H7 (cell line): ENCODE measurements around the gene IL9. TPM values are rescaled to one million over a fixed set of nuclear protein-coding genes. Genes with fewer than 3 reads are reported as not detected.
"Not testable (repeated sequence)": the region's sequence is repeated elsewhere in the genome, so short reads cannot be mapped to it uniquely, and the experiment has no call there.

Source experiments
- DNase-seq: peaks from one replicate; pipeline ENCODE4 v3.0.0; 2012
- H3K27me3 ChIP-seq: 2 replicates; pipeline ENCODE4 v1.6.0; 2011; ENCODE audit warnings: mild to moderate bottlenecking, low read length; ENCODE audit not compliant: control insufficient read depth, insufficient read depth
- H3K36me3 ChIP-seq: replicated peaks from 2 replicates; pipeline ENCODE4 v1.5.1; 2011; ENCODE audit warnings: low read length; ENCODE audit not compliant: control insufficient read depth, insufficient read depth
- H3K4me3 ChIP-seq: 2 replicates; pipeline ENCODE4 v1.5.1; 2011; ENCODE audit warnings: low read depth, mild to moderate bottlenecking, control low read depth, low read length, moderate library complexity; ENCODE audit not compliant: insufficient read depth
- total RNA-seq: library from RNA; depleted of rRNA; stranded (reverse); fragments of >200 nt; shearing (Covaris generic); gene quantifications from 2 replicates; pipeline ENCODE4 v1.2.3, GENCODE V29; 2014

Gene IL9
- total RNA-seq, 1 experiment from 2014 or later, result not detected

DNA sequence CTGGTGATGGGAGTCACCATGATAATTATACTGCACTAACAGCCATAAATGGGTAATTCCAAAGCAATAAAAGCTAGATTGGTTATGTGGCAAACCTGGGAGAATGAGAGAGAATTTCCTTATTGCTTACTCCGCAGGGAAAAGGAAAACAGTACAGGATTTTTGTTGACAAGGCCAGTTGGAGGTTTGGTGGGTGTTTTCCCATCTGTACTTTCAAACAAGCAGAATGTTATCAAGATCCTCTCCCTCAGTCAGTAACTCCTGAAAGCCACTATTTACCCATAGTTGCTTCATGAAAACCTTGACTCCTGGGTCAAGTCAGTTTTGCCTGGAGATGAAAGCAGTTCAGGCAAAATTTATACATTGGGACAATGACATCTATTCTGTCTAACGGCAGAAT, 26.4 kb downstream of the IL9 start:
- H3K27me3 ChIP-seq, result no peaks in the 10 kb centered on the region
- H3K36me3 ChIP-seq, result no peaks in the 10 kb centered on the region
- DNase-seq, result no peak
- H3K4me3 ChIP-seq, result no peak overlapping the region

DNA sequence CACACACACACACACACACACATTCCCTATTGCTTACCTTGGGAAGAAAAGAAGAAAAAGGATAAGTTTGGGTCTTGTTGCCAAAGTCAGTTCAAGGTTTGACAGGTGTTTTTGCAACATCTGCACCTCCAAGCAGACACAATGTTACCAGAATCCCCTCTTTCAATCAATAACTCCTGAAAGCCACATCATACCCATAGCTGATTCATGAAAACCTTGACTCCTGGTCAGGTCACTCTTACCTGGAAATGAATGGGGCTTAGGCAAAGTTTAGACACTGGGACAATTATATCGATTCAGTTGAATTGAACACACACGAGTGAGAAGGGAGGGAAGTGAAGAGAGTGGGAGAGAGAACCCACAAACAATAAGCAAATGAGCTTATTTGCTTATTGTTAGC, 27.0 kb downstream of the IL9 start:
- Histone ChIP-seq H3K27me3 (no peaks in the 10 kb centered on the region), H3K4me3 (no peak overlapping the region), H3K36me3 (no peaks in the 10 kb centered on the region)
- DNase-seq, result no peak

DNA sequence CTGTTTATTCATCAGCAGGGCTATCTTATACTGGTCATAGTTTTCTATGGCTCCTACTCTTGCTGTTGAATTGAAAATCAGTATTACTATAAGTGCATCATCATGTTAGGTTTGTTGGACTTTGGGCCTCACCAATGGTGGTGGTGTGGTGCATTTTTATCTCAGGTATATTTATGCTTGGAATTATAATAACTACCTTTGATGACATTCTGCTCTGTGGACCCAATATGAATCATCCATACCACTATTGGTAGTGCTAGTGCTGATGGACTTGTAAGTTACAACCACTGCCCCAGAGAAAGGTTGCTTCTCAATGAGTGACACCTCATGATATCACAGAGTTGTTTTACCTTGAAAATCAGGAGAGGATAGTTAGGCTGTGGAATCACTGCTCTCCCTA, 28.0 kb downstream of the IL9 start:
- DNase-seq, result no peak
- Histone ChIP-seq H3K4me3 (no peak overlapping the region), H3K36me3 (no peaks in the 10 kb centered on the region), H3K27me3 (no peaks in the 10 kb centered on the region)

DNA sequence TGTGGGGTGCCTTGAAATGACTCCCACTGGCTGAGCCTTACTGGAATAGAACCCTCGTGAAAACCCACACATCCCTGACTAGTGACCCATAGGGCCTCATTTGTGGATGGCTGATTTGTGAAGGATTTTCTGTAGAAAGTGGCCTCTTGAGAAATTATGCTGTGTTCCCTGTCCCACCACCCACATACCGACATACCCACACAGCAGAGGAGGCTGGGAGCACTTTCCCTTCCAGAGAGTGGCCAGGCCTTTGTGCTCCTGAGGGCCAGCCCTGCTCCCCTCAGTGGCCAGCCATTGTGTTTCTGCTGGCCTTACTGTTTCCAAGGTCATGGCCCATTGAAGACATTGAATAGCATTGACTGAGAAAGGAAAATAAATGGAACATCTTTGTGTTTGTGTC, 29.6 kb downstream of the IL9 start:
- Histone ChIP-seq H3K4me3 (no peak overlapping the region), H3K36me3 (no peaks in the 10 kb centered on the region), H3K27me3 (no peaks in the 10 kb centered on the region)
- no peak for DNase-seq

DNA sequence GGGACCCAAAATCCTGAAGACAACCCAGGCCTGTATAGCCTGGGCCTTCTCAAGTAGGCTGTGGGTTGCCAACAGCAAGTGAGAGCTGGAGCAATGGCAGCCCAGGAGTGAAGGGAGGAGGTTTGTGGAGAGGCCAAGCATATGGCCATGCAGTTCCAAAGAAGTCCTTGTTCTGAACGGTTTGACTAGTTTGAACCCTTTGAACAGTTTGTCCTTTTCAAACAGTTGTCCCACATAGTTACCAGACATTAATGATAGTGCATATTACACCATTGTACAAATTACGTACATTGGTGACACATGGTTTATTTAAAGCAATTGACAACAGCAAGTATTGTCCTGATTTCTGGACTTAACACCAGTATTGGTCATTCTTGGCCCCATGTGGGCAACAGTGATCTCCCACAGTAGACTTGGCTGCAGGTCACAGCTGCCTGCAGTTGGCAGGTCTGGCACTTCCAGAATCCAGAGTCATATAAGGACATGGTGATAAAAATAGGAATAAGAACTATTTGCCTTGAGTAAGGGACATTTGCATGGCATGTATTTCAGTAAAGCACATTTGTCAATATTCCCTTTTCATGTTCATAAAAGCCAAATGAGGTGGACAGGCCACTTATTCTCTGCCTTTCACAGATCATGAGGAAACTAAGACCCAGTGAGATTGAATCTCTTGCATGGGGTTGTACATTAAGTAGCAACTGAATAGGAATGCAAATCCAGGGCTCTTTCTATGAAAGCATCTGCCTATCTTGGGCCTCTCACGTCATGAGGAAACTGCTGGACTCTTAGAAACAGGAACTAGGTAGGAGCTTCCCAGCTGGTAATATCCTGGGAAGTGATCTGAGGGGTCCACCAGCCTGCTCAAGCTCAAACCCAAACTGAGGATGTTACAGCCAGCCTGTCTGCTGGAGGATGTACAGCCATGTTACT, 30.9 kb downstream of the IL9 start:
- H3K36me3 ChIP-seq, result no peaks in the 10 kb centered on the region
- no peaks in the 10 kb centered on the region for H3K27me3 ChIP-seq
- DNase-seq, result no peak
- H3K4me3 ChIP-seq, result no peak overlapping the region

DNA sequence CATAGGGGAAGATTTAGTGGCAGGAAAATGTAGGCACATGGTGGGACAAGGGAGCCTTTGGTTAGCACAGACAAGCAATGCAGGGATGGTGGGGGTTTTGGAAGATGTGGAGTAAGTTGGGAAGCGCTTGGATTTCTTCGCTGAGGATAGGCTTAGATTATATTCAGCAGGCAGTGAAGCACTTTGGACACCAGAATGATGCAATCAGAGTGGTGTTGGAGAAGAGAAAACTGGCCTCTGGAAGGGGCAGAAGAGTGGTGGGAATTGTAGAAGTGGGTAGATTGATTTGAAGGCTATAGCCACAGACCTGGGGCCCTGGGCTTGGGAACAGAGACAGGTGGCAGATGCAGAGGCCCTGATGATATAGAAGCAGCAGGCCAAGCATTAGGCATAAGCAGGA, 32.9 kb downstream of the IL9 start:
- no peaks in the 10 kb centered on the region for H3K27me3 ChIP-seq
- DNase-seq, result no peak
- no peak overlapping the region for H3K4me3 ChIP-seq
- H3K36me3 ChIP-seq, result no peaks in the 10 kb centered on the region

DNA sequence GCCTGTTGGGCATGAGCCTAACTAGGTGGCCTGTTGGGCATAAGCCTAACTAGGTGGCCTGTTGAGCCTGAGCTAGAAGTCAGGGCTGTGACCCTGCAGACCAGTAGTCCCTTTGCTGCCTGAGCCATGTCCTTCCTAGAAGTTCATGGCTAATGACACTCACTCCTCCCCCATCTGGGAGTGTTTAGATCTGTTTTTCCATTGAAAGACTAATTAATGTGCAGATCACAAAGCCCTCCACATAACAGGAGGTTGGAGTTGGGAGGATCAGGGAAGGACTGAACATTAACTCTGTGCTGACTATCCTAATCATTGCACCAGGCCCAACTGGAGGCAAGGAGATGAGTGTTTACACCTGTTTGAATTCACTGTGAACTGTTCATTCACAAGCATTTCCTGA, 33.6 kb downstream of the IL9 start:
- no peak for DNase-seq
- Histone ChIP-seq H3K36me3 (no peaks in the 10 kb centered on the region), H3K27me3 (no peaks in the 10 kb centered on the region), H3K4me3 (no peak overlapping the region)

DNA sequence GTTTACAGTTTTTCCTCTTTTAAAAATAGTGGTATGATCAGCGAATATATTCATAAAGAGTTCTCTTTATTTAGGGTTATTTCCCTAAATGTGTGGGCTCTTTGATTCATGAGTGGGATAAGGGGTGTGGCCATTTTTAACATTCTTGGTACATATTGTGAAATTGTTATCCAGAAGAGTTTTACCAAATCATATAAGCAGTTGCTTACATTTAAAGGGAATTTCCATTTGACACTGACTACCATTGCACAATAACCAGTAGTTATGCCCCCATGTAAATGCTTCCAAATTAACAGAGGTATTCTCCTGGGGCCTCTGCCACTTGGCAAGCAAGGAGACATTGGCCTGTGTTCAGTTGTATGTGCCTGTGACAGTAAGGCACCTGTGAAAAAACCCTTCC, 34.0 kb downstream of the IL9 start:
- Histone ChIP-seq H3K4me3 (no peak overlapping the region), H3K27me3 (no peaks in the 10 kb centered on the region), H3K36me3 (no peaks in the 10 kb centered on the region)
- no peak for DNase-seq

DNA sequence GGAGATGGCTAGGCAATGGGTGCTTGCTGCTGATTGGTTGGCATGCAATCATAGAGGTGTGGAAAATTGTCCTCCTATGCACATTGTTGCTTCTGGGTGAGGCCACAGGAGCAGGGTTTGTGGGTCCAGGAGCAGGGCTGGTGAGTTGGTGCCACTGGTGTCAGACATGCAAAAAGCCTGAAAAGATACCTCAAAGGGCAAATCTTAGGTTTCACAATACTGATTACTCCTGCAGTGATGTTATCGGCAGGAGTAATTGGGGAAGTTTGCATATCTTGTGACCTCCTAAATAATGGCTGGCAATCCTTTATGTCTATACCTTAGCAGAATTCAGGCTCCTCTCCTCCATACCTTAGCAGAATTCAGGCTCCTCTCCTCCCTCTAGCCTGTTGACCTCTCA, 36.0 kb downstream of the IL9 start:
- Histone ChIP-seq H3K4me3 (no peak overlapping the region), H3K27me3 (no peaks in the 10 kb centered on the region), H3K36me3 (no peaks in the 10 kb centered on the region)
- DNase-seq, result no peak

DNA sequence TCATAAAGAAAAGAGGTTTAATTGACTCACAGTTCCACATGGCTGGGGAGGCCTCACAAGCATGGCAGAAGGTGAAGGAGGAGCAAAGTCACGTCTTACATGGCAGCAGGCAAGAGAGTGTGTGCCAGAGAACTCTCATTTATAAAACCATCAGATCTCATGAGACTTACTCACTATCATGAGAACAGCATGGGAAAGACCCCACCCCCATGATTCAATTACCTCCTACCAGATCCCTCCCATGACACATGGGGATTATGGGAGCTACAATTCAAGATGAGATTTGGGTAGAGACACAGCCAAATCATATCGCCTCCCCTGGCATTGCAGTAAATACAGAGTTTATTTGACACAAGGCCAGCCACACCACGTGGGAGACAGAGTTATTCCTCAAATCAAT, 36.5 kb downstream of the IL9 start:
- DNase-seq, H3K36me3 ChIP-seq, H3K4me3 ChIP-seq, H3K27me3 ChIP-seq: not testable (repeated sequence)

DNA sequence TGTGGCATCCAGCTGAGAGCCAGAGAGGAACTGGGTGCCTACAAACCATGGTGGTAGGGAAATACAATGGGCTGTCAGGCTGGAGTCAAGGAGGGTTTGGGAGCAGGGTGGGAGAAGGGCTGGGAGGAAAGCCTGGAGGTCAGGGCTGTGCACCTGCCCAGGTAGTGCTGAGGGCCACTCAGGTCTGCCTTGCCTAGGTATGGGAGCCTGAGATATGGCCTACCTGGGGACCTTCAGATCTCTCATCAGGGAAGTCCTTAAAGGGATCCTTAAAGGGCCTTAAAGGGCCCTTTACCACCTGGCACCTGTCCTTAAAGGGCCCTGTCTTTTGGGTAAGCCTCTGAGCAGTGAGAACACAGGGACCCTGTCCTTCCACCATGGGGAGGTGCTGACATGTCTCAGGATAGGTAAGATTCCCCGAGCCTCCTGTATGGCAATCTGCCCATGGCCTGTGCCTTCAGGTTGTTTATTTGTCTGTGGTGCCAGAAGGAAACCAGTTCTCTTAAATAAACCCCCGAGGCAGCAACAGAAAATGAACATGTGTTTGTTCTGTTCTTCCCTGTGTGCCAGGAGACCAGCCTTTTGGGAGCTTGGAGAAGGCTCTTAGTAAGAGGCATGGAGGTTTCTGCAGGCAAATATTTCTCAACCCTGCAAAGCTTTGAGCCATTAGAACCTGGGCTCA, 37.9 kb downstream of the IL9 start:
- Histone ChIP-seq H3K27me3 (no peaks in the 10 kb centered on the region), H3K36me3 (no peaks in the 10 kb centered on the region)
- no peak for DNase-seq

DNA sequence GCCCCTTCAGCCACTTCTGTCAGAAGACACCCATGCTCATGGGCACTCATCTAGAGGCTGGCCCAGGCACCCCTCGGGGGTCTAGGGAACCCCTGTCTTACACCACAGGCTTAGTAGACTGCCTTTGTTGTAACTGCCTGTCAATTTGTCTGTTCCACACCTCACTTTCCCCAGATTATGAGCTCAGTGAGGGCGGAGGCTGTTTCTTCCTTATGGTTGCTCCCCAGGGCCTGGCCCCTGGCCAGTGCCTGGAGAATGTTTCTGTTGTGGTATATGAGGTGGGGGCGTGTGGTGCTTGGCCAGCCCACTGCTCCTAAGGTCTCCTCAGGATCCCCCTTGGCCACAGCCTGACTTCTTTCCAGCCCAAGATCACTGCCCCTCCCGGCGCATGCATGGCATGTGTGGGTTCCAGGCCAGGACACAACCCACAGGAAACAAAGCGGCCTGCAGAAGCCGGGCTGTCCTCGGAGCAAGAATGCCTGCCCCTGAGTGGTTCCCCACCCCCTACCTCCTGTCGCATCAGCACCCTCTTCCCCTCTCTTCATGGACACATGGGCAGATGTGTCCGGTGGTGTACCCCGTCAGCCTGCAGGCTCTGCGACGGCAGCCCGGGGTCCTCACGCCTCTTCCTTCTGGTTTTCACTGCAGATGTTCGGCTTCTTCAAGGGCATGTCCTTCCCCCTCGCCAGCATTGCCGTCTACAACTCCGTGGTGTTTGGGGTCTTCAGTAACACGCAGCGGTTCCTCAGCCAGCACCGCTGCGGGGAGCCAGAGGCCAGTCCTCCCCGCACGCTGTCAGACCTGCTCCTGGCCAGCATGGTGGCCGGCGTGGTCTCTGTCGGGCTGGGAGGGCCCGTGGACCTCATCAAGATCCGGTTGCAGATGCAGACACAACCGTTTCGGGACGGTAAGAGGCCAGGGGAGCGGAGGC, 43.5 kb downstream of the IL9 start:
- H3K4me3 ChIP-seq, result no peak overlapping the region
- DNase-seq, result no peak
- H3K27me3 ChIP-seq, result no peaks in the 10 kb centered on the region
- H3K36me3 ChIP-seq, result no peaks in the 10 kb centered on the region

More for the DNA sequence above, 37.9 kb downstream of the IL9 start:
- no peak overlapping the region for H3K4me3 ChIP-seq

DNA sequence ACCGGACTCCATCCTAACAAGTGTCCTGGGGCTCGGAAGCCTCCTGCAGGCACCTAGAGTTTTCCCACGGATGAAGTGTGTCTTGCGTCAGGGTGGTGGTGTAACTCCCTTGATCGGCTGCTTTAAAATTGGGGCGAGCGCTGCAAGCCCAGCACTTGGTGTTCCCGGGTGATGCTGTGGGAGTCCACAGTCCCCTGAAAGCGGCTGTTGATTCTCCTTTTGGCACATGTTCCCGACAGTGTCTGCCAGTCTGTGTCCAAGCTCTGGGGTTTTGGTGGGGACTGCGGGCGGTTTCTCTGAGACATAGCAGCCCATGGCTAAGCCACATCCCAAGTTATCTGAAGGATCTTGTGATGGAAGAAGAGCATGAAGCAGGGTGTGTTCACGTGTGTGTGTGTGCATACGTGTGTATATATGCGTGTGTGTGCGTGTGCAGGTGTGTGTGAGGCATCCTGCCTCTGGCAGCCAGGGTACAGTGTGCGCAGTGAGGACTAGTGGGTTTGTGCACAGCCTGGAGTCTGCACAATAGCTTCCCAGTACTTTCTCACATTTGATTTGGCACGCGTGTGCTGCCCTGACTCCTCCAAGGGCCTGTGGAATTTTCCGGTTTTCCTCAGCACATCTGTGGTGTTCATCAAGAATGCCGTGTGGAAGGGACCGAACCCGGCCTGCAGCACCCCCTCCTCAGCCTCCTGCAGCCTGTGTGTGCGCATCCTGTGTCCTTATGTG, 44.3 kb downstream of the IL9 start:
- Histone ChIP-seq H3K4me3 (no peak overlapping the region), H3K36me3 (no peaks in the 10 kb centered on the region), H3K27me3 (no peaks in the 10 kb centered on the region)
- DNase-seq, result no peak

DNA sequence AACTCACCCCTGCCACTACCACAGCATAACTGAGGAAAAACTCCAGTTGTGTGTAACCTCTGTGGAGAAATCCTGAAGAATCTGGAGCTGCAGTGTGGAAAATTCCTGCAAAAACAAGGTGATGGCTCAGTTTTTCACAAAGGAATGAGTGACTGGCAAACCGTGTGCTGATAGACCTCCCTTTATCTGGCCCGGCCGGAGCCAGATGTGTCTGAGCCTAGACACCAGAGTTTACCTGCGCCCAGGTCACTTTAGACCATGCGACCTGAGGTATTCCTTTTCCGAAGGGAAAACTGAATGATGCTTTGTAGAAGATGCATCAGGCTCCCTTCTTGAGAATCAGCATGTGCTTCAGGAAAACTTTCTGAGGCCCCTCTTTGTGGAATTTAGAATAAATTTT, 45.0 kb downstream of the IL9 start:
- Histone ChIP-seq H3K27me3 (no peaks in the 10 kb centered on the region), H3K36me3 (no peaks in the 10 kb centered on the region), H3K4me3 (no peak overlapping the region)
- no peak for DNase-seq
